Vagina (tissue), 2 donors: ENCODE results near the gene CUL4A.

Experiments used
- POLR2A ChIP-seq, 2 donors: fragments of 450-650 bp; IDR thresholded peaks; one replicate each; pipeline ENCODE4 v1.6.1; 2017; ENCODE audit warnings: antibody characterized with exemption in 2 of 2, mild to moderate bottlenecking in 2 of 2, moderate library complexity in 2 of 2
- POLR2AphosphoS5 ChIP-seq, 2 donors: sonication (generic); formaldehyde crosslinking; IDR thresholded peaks; one replicate each; pipeline ENCODE4 v1.9.0; 2017; ENCODE audit warnings: antibody characterized with exemption in 2 of 2, mild to moderate bottlenecking in 2 of 2, low read depth in 1 of 2; ENCODE audit not compliant: insufficient read depth in 1 of 2
- TF ChIP-seq, protein P1 (sequence below), 3 experiments: fragments of 450-650 bp in 2 of 3; fragments of 200-600 bp in 1 of 3; sonication (generic) in 1 of 3; IDR thresholded peaks; one replicate each; pipeline ENCODE4 v1.5.1; 2017 to 2019; ENCODE audit warnings: antibody characterized with exemption in 3 of 3, mild to moderate bottlenecking in 2 of 3, moderate library complexity in 2 of 3

DNA sequence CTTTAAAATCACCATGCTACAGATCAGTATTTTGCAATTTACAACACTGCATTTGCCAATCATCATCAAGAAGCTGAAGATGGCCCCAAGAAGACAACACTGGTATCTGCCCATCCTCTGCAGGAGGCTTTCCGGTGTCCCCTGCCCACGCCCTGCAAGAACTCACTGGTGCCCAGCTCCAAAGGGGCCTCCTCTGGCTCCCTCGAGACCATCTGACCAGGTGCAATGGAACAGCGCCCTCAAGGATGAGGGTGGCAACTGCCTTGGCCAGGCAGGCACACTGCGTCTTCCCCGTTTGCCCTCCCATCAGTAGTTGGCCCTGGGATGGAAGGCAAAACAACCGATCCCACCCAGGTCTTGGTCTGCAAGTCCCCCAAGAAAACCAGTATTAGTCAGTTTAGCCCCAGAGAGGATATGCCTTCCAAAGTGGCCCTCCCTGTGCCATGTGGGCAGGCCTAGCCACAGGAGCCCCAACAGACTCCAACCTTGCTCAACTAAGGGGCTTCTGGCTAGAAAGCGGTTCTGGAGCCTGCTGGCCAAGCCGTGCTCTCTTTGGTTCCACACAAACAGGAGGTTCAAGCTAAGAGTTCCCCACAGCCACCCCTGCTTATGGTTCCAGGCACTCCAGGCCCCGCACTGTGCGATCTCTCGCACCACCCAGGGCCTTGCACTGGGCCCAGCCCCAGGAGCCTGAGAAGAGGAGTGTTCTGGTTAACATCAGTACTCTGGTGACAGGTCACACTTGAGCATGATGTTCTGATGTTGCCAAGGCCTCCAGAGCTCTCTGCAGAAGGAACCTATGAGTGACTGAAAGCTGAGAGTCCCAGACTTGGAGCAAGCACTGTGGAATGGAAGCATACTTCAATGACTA, 5.7 kb upstream of the CUL4A start:
- TF ChIP-seq, protein P1, sequence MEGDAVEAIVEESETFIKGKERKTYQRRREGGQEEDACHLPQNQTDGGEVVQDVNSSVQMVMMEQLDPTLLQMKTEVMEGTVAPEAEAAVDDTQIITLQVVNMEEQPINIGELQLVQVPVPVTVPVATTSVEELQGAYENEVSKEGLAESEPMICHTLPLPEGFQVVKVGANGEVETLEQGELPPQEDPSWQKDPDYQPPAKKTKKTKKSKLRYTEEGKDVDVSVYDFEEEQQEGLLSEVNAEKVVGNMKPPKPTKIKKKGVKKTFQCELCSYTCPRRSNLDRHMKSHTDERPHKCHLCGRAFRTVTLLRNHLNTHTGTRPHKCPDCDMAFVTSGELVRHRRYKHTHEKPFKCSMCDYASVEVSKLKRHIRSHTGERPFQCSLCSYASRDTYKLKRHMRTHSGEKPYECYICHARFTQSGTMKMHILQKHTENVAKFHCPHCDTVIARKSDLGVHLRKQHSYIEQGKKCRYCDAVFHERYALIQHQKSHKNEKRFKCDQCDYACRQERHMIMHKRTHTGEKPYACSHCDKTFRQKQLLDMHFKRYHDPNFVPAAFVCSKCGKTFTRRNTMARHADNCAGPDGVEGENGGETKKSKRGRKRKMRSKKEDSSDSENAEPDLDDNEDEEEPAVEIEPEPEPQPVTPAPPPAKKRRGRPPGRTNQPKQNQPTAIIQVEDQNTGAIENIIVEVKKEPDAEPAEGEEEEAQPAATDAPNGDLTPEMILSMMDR (IDR thresholded peaks at IDR 0.05): no peak
- TF ChIP-seq POLR2AphosphoS5 (IDR thresholded peaks at IDR 0.05; ENCODE audit: insufficient read depth in 1 of 2, low read depth in 1 of 2): no peak
- TF ChIP-seq POLR2A (IDR thresholded peaks at IDR 0.05): no peak
